ENCODE results near the gene CNN2.

The CNN2 gene

DNA sequence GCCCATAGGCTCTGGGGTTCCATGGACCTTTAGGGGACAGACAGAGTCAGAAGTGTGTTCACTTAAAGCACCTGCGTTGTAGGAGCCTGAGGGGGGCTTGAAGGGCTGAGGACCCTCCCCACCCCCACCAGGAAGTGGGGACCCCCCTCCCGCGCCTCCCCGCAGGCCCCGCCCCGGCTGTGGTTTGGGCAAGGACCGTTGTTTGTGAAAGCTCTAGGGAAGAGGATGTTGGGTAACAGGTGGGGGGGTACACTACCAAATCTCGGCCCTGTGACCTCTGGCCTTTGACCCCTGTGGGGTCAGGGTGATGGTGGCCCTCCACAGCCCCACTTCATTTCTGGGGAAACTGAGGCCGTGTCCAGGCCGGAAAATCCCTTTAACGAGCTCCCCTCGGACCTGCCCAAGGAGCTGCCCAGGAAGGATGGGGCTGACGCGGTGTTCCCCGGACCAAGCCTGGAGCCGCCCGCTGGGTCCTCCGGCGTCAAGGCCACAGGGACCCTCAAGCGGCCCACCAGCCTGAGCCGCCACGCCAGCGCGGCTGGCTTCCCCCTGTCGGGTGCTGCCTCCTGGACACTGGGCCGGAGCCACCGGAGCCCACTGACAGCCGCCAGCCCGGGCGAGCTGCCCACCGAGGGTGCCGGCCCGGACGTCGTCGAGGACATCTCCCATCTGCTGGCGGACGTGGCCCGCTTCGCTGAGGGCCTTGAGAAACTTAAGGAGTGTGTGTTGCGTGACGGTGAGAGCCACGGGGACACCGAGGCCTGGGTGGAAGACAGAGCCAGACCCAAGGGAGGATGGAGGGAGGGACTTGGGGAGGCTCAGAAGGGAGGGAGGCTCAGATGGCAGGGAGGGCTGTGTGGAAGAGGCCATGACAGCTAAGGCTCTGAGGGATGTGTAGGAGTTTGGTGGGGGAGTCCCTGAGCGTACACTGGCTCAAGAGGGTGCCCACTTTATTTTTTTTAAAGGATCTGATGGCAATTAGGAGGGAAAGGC, 41.9 kb downstream of the CNN2 start:
- peak; percentile 79 for DNase-seq

DNA sequence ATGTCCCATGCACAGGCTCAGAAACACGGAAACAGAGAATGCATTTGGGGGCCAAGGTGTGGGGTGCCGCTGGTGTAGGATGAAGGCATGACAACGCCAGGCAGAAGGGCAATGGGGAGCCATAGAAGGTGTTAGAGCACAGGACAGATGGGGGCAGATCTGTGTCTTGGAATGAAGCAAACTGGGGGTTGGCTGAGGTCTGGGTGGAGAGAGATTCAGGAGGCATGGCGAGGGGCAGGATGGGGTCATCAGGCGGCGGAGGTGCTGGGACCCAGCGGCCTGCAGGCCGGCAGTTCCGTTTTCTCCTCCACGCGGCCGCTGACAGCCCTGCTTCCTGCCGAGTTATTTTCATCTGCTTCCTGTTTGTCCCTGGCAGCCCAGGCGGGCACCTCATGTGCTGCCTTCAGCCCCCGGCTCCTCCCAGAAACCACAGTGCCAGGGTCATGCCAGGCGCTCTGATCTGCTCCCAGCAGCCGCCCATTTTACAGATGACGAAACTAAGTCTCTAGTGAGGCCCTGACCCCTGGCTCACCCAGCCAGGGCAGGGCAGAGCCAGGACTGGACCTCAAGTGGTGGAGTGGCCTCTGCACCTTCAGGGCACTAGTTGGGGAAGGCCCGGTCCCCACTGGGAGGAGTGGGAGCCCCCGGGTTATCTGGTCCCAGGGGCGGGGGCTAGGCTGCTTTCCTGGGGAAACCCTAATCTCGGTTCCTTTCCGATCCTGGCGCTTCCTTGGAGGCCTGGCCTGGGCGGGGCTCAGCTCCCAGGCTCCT, 42.8 kb downstream of the CNN2 start:
- peak; percentile 72 for DNase-seq

DNA sequence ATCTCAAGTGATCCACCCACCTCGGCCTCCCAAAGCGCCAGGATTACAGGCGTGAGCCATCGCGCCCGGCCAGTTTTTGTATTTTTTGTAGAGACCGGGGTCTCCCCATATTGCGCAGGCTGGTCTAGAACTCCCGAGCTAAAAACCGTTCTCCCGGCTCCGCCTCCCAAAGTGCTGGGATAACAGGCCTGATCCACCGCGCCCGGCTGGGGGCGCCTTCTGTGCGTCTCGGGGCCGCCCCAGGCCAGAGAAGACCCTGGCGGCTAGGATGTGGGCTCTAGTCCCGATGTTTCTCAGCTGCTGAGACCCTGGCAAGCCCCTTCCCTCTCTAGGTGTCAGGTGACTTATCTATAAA, 44.1 kb downstream of the CNN2 start:
- peak; percentile 23 for DNase-seq

DNA sequence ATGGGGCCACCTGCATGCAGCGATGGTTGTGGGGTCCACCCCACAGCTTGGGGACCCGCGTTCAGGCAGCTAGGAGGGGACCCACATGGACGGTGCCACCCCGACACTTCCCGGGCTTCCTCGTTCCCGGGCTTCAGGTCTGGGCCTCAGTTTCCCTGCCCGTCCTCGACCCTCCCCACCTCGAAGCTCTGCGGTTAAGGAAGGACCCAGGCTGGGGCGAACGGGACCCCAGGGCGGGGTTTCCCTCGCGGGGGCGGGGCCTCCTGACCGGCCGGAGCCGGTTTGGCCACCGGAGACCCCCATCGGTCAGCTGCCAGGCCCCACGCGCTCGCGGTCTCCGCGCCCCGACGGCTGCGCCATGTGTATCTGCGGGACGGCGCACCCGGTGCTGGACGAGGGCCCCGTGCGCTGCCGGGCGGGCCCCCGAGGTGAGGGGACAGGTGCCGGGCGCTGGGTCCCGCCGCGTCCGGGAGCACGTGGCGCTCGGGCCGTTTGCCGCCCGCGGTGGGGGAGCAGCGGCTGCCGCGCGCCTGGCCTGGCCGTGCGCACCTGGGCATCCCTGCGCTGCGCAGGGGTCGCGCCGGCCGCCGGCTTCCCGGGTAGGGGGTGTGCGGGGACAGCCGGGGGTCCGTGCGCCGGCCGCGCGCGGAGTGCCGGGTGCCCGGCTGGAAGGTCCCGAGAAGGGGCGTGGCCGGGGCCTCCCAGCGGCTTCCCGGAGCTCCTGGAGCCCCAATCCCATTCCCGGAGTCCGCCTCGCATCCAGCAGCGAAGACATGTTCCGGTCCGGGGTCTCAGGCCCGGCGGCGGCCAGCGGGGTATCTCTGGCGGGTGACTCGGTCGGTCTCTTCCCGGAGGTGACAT, 44.8 kb downstream of the CNN2 start:
- DNase-seq: peak; percentile 18

DNA sequence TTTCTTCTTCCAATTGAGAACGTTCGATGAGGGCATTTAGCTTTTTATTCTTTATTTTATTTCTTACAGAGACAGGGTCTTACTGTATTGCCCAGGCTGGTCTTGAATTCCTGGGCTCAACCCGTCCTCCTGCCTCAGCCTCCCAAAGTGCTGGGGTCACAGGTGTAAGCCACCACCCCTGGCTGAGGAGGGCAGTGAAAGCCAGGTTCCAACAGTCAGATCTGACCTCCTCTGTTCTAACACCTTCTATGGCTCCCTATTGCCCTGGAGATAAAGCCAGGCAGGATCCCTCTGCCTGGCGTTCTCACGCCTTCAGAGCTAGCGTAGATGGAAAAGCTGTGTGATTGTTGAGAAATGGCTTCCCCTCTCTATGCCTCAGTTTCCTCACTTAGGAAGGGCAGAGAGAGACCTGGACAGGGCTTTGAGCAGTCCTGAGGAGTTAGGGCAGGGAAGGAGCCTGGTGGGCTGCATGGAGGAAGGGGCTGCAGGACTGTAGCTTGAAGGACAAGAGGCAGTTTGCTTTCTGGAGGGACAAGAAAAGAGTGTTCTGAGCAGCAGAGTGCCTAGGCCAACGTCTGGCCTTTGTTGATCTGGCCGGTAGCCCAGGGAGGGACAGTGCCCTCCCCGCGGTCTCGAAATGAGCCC, 46.1 kb downstream of the CNN2 start:
- DNase-seq: peak; percentile 25

DNA sequence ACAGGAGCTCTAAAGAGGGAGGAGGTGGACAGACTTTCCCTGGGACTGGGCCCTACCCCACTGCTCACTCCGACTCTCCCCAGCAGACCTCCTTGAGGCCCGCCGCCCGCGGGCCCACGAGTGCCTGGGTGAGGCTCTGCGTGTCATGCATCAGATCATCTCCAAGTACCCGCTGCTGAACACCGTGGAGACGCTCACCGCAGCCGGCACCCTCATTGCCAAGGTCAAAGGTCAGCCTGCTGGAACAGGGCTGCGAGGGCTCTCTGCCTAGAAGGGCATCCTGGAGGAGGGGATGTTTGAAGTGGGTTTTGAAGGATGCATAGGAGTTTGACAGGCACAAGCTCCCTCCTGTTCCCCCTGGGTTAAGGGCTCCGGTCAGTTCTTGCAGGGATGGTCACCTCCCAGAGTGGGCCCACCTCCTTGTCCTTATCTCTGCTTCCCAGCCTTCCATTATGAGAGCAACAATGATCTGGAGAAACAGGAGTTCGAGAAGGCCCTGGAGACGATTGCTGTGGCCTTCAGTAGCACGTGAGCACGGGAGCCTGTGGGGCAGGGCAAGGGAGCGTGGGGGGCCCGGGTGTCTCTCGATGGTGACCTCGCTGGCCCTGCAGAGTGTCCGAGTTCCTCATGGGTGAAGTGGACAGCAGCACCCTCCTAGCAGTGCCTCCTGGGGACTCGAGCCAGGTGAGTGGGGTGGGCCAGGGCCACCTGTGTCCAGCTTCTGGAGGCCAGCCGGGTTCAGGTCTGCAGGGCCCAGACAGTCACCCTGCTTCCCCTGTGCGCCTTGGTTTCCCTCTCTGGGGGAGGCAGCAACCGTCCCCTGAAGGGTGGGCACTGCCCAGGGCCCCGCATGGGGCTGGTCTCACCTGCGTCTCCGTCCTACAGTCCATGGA, 46.9 kb downstream of the CNN2 start:
- peak; percentile 43 for DNase-seq

DNA sequence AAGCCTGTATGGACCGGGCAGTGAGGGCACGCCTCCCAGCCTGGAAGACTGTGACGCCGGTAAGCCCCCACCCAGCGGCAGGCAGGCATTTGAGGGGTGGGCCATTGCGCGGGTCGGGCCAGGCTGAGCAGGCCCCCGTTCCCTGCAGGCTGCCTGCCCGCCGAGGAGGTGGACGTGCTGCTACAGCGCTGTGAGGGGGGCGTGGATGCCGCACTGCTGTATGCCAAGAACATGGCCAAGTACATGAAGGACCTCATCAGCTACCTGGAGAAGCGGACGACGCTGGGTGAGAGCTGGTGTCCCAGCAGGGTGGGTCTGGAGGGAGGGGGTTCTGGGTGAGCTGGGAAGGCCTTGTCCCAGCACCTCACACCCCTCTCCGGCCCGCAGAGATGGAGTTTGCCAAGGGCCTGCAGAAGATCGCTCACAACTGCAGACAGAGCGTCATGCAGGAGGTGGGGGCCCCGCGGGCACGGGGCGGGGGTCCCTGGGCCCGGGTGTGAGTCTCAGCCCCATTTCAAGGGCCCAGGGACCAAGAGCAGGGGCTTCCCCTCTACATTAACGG, 47.6 kb downstream of the CNN2 start:
- DNase-seq: no peak

DNA sequence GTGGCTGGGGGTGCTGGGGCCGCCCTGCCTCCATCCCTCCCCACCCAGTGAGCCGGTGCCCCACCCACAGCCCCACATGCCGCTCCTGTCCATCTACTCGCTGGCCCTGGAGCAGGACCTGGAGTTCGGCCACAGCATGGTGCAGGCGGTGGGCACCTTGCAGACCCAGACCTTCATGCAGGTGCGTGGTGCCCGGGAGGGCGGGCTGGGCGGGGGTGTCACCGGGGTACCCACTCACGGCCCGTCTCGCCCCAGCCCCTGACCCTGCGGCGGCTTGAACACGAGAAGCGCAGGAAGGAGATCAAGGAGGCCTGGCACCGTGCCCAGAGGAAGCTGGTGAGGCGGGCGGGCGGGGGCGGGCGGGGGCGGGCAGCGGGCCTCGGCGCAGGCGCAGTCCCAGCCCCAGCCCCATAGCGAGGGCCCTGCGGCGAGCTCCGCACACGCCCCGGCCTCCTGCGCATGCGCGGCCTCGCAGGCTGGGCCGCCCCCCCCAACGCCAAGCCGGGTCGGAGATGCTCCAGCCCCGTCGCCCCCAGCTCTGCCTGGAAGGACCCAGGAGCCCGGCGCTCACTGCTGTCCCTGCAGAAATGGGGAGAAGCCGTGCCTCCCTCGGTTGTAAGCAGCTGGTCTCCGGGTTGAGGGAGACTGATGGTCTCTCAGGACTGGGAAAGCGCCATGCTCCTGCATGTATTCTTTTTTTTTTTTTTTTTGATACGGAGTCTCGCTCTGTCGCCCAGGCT, 48.3 kb downstream of the CNN2 start:
- DNase-seq: peak; percentile 95

DNA sequence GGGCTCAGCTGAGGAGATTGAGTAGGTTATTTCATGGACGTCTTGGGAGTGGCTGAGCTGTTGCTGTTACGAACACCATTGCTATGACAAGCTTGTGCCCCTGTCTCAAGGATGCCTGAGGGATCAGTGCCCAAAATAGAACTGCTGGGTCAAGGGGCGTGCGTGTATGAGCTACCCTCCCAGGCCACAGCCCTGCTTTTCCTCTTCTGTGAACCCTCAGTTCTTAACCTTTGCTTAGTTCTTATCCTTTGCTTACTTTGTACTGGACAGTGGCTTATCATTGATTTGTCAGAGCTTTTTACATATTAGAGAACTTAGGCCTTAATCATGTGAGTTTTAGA, 49.6 kb downstream of the CNN2 start:
- no peak for DNase-seq

DNA sequence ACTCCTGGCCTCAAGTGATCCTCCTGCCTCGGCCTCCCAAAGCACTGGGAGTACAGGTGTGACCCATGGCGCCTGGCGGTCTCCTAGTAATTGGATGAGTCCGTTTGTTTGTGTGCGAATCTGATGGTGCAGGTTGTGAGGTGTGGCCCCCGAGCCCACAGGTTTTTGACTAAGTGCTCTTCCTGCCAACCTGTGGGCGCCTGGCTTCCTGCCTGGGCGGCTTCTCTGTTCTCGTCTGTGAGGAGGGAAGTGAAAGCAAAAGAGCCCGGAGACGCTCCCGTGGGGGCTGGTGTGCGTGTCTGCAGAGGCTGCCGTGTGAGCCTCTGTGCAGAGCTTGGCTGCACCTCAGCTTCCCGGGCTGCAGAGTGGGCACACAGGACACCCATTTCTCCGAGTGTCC, 50.5 kb downstream of the CNN2 start:
- peak; percentile 86 for DNase-seq

DNA sequence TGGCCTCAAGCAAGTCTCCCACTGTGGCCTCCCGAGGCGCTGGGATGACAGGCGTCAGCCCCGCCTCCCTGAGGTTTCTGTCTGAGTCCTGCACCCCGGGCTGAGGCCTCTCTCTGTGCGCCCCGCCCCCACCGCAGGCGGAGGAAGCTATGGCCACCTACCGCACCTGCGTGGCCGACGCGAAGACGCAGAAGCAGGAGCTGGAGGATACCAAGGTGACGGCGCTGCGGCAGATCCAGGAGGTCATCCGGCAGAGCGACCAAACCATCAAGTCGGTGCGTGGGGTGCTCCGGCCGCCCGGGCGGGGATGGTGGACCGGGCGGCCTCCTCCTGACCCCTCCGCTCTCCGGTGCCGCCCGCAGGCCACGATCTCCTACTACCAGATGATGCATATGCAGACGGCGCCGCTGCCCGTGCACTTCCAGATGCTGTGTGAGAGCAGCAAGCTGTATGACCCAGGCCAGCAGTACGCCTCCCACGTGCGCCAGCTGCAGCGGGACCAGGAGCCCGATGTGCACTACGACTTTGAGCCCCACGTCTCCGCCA, 53.2 kb downstream of the CNN2 start:
- peak; percentile 69 for DNase-seq

DNA sequence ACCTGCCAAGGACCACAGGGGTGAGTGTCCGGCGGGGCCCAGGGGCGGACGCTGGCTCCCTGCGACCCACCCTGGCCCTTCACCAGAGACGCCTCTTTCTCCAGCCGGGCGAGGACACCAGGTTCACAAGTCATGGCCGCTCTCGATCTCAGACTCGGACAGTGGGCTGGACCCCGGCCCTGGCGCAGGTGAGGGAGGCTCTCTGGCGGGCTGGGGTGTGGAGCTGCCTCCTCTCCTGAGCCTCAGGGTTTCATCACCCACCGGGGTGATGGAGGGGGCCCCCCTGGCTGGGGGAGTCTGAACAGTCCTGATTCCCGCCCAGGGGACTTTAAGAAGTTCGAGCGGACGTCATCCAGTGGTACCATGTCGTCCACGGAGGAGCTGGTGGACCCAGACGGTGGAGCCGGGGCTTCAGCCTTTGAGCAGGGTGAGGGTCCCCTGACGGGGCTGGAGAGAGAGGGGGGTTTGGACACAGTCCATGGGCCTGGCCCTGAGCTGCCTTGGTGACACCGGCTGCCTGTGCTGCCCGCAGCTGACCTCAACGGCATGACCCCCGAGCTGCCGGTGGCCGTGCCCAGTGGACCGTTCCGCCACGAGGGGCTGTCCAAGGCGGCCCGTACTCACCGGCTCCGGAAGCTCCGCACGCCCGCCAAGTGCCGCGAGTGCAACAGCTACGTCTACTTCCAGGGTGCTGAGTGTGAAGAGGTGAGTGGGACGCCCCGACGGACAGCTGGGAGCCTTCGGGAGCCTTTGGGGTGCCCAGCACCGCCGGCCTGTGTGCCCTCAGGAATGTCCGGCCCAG, 54.2 kb downstream of the CNN2 start:
- DNase-seq: peak; percentile 34

DNA sequence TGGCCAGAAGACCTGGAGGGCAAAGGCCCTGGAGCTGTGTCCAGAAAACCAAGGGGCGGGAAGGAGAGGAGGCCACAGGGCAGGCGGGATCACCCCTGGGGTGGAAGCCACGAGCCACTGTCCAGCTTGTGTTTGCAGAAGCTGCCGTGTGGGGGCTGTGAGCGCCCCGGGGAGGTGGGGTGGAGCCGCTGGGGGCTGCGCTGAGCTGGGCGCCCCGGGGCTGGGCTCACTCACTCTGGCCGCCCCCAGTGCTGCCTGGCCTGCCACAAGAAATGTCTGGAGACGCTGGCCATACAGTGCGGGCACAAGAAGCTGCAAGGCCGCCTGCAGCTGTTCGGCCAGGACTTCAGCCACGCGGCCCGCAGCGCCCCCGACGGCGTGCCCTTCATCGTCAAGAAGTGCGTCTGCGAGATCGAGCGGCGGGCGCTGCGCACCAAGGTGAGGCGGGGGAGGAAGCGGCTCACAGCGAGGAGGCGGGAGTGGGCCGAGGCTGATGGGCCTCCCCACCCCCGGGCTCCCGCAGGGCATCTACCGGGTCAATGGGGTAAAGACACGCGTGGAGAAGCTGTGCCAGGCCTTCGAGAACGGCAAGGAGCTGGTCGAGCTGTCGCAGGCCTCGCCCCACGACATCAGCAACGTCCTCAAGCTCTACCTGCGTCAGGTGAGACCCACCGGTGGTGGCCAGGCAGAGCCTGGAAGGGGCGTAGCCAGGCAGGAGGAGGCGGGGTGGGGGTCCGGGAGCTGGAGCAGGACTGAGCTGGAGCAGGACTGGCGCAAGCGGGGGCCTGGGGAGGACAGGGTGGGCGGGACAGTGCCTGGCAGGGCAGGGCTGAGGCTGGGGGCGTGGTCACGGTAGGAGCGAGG, 55.1 kb downstream of the CNN2 start:
- DNase-seq: no peak

DNA sequence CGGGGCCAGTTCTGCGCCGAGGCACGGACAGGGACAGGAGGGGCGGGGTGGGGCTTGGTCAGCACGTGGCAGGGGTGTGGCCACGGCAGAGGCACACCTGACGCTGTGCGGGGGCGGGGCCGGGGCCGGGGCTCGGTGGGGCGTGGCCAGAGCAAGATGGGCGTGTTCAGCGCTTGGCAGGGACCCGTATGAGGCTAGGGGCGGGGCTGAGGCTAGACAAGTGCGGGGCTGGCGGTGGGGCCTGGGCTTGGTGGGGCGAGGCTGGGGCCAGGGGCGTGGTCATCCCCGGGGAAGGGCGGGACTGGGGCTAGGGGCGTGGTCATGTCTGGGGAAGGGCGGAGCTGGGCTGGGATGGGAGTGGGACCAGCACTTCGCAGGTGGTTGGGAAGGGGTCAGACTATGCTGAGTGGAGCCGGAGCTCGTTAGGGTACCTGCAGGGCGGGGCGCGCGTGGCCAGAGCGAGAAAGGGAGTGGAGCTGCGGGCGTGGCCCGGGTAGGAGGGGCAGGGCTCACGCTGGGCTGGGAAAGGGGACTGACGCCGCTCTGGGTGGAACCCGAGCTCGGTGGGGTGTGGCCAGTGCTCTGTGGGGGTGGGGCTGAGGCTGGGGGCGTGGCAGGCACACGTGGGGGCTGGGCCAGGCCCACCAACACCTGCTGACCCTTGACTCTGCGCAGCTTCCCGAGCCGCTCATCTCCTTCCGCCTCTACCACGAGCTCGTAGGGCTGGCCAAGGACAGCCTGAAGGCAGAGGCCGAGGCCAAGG, 55.9 kb downstream of the CNN2 start:
- peak; percentile 83 for DNase-seq

DNA sequence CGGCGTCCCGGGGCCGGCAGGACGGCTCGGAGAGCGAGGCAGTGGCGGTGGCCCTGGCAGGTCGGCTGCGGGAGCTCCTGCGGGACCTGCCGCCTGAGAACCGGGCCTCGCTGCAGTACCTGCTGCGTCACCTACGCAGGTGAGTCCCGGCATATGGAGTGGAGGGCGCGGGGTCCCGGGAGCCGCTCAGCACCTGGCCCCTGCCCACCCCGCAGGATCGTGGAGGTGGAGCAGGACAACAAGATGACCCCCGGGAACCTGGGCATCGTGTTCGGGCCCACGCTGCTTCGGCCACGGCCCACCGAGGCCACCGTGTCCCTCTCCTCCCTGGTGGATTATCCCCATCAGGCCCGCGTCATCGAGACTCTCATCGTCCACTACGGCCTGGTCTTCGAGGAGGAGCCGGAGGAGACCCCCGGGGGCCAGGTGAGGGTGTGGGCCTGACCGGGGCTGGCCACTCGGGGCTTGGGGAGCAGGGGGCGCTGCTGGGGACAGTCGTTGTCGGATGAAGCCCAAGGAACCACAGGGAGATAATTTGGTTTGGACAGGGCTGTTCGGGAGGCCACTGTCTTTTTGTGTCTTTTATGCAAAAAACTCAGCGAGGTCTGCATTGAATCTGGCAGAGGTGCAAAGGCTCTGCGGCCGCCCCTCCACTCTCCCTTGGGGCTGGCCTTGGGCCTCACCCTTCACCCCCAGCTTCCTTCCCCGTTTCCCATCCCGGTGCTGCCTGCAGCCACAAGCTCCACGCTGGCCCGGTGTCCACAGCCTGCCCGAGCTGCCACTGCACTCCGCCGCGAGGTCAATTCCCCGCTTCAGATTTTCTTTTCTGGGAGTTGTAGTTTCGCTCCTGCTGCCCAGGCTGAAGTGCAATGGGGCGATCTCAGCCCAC, 56.8 kb downstream of the CNN2 start:
- peak; percentile 24 for DNase-seq
